ENCODE data around the gene GABARAP.
"Not testable (repeated sequence)": the region's sequence is repeated elsewhere in the genome, so short reads cannot be mapped to it uniquely, and the experiment has no call there.

The GABARAP gene

GRCh38 chr17:7260651-7261378 is 18.6 kb upstream of the GABARAP start:
- no peak for DNase-seq

DNA sequence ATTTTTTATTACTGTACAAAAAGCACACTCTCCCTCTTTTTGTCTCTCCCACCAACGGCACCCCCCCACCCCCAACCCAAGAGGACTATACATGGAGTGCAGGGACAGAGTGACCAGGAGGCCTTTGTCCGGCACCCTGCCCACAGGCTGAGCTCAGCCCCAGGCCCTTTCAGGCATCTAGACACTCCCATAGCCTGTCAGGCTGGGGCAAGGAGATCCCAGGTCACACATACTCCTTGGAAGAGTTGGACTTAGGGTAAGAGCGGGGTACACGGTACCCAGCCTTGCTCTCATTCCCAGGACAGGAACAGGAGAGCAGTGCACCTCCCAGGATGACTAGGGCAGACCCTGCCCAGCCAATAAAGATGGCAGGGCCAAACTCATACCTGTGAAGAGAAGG is 17.9 kb upstream of the GABARAP start:
- DNase-seq, result no peak

- DNase-seq, result no peak
Measured at GRCh38 chr17:7259555-7259889, 17.3 kb upstream of the GABARAP start.

GRCh38 chr17:7258731-7259554 is 16.7 kb upstream of the GABARAP start:
- no peak for DNase-seq

- no peak for DNase-seq
Measured at GRCh38 chr17:7256766-7257456, 14.7 kb upstream of the GABARAP start.

DNA sequence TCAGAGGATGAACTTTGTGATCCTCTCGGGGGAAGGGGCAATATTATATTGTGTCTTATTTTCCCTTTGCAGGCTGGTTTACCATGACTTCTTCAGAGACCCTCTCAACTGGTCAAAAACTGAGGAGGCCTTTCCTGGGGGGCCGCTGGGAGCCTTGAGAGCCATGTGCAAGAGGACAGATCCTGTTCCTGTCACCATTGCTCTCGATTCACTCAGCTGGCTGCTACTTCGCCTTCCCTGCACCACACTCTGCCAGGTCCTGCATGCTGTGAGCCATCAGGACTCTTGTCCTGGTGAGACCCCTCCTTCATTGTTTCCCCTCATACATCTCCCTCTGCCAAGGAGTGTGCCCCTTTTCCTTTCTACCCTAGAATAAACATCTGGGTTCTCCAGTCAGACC is 12.3 kb upstream of the GABARAP start:
- DNase-seq, result no peak

DNA sequence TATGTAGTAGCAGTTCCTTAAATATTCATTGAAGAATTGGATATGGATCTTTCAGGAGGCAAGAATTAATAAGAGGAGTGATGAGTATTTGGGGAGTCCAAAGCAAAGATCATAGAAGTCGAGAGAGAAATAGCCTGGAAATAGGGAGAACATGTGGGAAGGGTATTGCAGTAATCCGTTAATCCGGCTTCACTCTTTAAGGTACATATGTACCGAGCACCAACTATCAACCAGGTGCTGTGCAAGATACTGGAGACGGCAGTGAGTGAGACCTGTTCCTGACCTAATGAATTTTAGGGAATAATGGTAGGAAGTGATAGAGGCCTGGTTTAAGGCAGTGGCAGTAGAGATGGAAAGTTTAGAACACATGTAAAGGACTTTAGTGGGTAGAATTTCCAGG is 10.8 kb upstream of the GABARAP start:
- DNase-seq, result no peak

DNA sequence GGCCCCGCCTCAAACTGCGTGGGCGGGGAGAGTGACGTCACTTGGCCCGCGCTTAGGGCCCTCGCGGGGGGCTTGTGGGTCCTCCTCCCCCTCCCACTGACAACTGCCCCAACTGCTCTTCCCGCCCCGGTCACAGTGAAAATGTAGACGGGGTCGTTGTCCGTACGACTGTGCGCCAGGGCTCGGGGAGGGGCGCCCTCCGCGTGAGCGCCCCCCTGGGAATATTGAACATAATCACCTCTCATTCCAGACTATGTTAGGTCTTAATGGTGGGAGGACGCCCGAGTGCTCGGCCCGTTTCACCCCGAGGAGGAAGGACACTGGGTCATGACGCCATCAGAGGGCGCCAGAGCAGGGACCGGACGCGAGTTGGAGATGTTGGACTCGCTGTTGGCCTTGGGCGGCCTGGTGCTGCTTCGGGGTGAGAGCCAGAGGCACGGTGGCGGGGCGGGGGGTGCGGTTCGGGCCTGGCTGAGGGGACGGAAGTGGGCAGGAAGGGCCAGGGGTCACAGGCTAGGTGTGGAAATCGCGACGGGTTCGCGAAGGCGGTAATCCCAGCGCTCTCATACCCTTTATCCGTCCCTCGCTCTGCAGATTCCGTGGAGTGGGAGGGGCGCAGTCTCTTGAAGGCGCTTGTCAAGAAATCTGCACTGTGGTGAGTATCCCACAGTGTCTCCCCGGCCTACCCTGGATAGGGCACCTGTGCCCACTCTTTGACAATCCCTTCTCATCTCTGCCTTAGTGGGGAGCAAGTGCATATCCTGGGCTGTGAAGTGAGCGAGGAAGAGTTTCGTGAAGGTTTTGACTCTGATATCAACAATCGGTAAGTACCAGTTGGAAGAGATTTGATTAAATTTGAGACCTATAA is 10.2 kb upstream of the GABARAP start, which contains the start of gene ELP5:
TSS of gene ELP5 (plus strand) at position 40 of the 868 bp plus-strand sequence. CDS start at position 376, 336 bp downstream.
- DNase-seq, result peak; percentile 64 to 87

GRCh38 chr17:7251661-7252175 is 9.5 kb upstream of the GABARAP start, which contains the start of gene CTDNEP1:
CTDNEP1 (minus strand) TSS chr17:7251734; CDS start chr17:7251296, 438 bp downstream.
- DNase-seq, result peak; percentile 92 to 99

DNA sequence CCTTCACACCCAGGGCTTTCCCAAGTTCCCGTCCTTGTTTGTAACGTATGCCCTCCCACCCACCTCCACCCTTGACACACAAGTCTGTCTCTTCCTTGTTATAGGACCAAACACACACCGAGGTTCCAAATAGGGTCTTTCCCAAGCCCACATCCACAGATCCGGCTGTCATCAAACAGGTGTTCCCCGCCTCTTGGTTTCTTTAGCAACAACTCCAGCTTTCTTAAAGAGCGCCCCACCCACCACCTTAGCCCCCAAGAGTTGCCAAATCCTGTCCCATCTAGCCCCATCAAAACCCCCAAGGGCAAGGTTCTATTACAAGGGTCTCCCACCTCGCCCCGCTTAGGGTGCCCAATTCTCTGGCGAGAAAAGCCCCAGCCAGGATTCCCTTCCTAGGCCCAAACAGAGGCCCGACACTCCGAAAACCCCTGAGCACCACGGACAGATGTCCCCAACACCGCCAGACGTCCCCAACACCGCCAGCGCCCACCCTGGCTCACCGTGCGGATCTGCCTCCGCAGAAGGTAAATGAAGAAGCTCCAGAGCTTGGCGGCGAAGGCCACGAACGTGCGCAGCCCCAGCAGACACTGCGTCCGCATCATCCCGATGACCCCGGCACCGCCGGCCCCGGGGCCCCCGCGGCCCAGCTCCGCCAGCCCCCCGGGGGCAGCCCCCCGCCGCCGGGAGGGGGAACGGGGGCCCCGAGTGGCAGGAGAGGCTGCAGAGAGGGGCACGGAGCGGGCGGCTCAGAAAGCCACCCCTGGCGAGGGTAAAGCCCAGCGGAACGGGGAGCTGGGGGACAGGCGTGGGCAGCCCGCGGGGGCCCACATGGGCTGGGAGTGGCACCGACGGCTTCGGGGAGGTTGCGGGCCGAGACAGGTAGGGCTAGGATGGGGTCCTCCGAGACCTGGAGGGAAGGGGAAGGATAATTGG is 8.7 kb upstream of the GABARAP start:
- no peak for DNase-seq

GRCh38 chr17:7249830-7250229 is 7.6 kb upstream of the GABARAP start:
- no peak for DNase-seq

DNA sequence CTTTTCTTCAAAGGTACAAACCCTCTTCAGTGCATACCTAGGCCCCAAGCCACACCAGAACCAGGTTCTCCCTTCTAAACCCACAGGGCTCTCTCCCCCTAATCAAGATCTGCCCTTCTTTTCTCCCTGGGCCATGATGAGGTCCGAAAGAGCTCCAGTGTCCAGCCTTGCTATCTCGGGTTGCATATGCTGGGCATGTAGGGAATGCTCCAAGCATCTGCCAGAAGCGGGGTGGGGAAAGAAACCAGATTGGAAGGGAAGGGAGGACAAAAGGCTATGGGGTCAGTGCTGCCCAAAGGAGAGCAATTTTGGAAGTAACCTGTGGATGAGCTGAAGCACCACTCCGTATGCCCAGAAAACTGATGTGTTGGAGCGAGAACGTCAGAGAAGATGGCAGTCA is 7.0 kb upstream of the GABARAP start:
- no peak for DNase-seq

DNA sequence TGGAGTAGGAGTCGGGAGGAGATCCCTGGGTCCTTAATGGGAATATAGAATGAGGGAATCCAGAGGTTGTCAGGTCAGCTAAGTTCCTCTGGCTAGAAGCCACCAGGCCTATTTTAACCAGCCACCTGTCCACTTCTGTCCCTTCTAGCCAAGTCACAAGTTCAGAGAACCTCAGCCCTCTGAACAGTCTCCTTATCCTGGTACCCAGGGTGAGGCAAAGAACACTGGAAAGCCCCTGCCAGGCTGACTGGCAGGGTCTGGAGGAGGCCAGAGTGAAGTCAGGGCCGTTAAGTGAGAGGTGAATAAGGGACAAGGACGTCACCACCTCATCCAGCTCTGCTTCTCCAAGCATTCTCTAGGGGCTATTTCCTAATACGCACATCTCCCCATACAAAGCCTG is 6.5 kb upstream of the GABARAP start:
- DNase-seq, result no peak

GRCh38 chr17:7246779-7247178 is 4.5 kb upstream of the GABARAP start:
- DNase-seq, result no peak

DNA sequence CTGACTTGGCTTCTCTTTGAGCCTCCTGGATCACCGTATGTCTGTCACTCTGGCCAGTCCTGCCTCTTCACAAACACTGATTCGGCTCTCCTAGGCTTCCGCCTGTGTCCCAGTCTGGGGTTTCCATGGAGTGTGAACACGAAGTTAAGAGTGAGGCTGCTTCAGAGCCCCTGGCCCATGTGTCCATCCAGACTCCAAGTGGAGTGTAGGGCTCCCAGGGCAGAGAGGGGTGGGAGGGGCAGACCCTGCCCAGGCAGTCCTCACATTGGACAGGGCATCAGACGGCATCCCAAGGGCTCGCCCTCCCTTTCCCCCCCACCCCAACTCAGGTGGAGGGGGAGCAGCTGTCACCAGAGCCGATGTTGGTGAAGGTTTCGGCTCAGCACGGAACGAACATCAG is 1.6 kb upstream of the GABARAP start:
- DNase-seq, result not testable (repeated sequence)

- no peak for DNase-seq
Measured at GRCh38 chr17:7243453-7243729, 1.1 kb upstream of the GABARAP start.

DNA sequence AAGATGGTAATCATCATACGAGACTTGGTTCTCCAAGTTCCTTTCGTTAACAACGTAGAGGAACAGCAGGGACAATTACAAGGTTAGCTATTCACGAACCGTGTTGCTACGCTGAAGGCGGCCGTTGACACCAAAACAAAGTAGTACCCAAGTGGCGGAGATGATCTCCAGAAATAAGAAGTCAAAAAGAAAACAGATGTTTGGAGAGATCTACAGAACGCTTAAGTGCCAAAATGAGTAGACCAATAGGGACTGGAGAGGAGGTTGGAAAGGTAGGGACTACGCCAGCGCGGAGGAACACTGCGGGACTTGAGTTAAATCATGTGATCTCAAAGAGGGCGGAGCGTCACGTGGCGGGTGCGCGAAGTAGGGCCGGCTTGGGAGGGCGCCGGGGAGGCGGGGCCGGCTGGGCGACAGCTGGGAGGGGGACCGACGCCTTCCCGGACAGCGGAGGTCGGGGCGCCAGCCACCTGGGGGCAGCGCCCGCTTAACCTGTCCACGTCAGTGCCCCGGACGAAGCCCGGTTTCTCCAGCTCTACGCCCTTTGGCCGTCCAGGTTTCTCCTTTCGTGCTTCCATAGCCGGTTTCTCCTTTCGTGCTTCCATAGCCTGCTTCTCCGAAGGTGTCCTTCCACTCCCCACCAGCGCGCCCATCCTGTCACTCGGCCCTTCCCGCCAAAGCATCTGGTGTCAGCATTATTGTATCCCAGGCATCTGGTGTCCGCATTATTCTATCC is 636 bp upstream of the GABARAP start:
- peak in 1 of 2 experiments; percentile 90 for DNase-seq

DNA sequence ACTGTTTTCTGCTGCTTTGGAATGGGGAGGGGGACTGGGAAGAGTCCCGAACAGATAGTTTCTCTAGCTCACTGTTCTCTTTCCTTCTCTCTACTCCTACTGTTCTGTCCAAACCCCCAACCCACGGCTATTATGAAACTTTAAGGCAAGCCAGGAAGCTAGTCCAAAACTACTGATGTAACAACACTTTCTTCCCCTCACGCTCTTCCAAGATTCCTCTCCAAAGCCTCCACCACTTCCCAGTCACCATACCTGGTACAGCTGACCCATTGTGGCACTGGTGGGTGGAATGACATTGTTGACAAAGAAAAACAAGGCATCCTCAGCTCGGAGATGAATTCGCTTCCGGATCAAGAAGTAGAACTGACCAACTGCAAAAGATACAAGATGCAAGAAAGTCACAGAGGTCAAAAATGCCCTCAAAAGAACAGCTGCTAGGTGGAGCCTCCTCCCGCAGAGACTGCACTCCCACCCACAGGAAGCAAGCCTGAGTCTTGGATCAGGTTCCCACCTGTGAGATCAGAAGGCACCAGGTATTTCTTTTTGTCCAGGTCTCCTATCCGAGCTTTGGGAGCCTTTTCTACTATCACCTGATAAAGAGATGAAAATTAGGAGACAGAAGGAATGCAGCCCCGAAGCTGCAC is 1.0 kb downstream of the GABARAP start:
- no peak for DNase-seq

- DNase-seq, result no peak
Measured at GRCh38 chr17:7240375-7240774, 1.9 kb downstream of the GABARAP start.
